HL-60 (cell line): Measurements from ENCODE around the gene ADCK1.
A peak's percentile ranks its signal among the peaks of the same experiment; 100 is the strongest.

ENCODE experiments used
- DNase-seq, 2 experiments: peaks; one replicate each; pipeline ENCODE4 v3.0.0-alpha.2; 2010 to 2020; ENCODE audit warnings: low read depth in 1 of 2, low spot score in 1 of 2
- H3K27ac ChIP-seq: fragments of 250-450 bp; sonication (Bioruptor Pico); replicated peaks from 2 replicates; pipeline ENCODE4 v1.5.1; 2020; ENCODE audit warnings: mild to moderate bottlenecking, moderate library complexity
- H3K27me3 ChIP-seq: fragments of 250-450 bp; sonication (Bioruptor Pico); 2 replicates; pipeline ENCODE4 v1.5.1; 2021; ENCODE audit warnings: mild to moderate bottlenecking, moderate library complexity; ENCODE audit not compliant: insufficient read depth, poor library complexity, severe bottlenecking
- H3K4me3 ChIP-seq: replicated peaks from 2 replicates; pipeline ENCODE4 v1.5.1; 2011; ENCODE audit warnings: mild to moderate bottlenecking, control low read depth, low read length; ENCODE audit not compliant: insufficient read depth
- CTCF ChIP-seq: IDR thresholded peaks from one replicate; pipeline ENCODE4 v1.5.1; 2011; ENCODE audit warnings: low read length, control low read depth, inconsistent platforms; ENCODE audit not compliant: insufficient read depth
- GABPA ChIP-seq: IDR thresholded peaks from 2 replicates; pipeline ENCODE4 v1.6.1; 2012; ENCODE audit warnings: low read depth
- POLR2AphosphoS5 ChIP-seq: IDR thresholded peaks from 2 replicates; pipeline ENCODE4 v1.6.1; 2012; ENCODE audit warnings: low read depth
- REST ChIP-seq: IDR thresholded peaks from 2 replicates; pipeline ENCODE4 v1.6.1; 2012; ENCODE audit warnings: low read depth; ENCODE audit not compliant: insufficient replicate concordance
- SPI1 ChIP-seq: IDR thresholded peaks from 2 replicates; pipeline ENCODE4 v1.6.1; 2012; ENCODE audit warnings: low read depth, mild to moderate bottlenecking, borderline replicate concordance

The ADCK1 gene

GRCh38 chr14:77861201-77861600 lies 61.3 kb downstream of the ADCK1 start:
- TF ChIP-seq GABPA: no peak
- no peak for TF ChIP-seq SPI1
- no peak for TF ChIP-seq POLR2AphosphoS5
- TF ChIP-seq CTCF: no peak
- DNase-seq: no peak
- H3K27me3 ChIP-seq: no peaks in the 10 kb centered on the region

GRCh38 chr14:77862154-77862786 lies 62.4 kb downstream of the ADCK1 start:
- Histone ChIP-seq H3K27me3 (no peaks in the 10 kb centered on the region), H3K27ac (no peak overlapping the region), H3K4me3 (no peak overlapping the region)
- TF ChIP-seq GABPA (no peak), CTCF (peak; percentile 64)
- DNase-seq: peak in 1 of 2 experiments; percentile 30

More at GRCh38 chr14:77861201-77861600, 61.3 kb downstream of the ADCK1 start:
- H3K27ac ChIP-seq: no peak overlapping the region
- H3K4me3 ChIP-seq: no peak overlapping the region

GRCh38 chr14:77864085-77864484 lies 64.2 kb downstream of the ADCK1 start:
- DNase-seq: no peak
- TF ChIP-seq POLR2AphosphoS5: no peak
- TF ChIP-seq SPI1: no peak
- TF ChIP-seq REST: no peak
- no peak for TF ChIP-seq CTCF
- no peak for TF ChIP-seq GABPA
- H3K27ac ChIP-seq: no peak overlapping the region
- no peaks in the 10 kb centered on the region for H3K27me3 ChIP-seq
- no peak overlapping the region for H3K4me3 ChIP-seq

- TF ChIP-seq GABPA (no peak), CTCF (no peak), REST (no peak), SPI1 (no peak), POLR2AphosphoS5 (no peak)
- Histone ChIP-seq H3K27me3 (no peaks in the 10 kb centered on the region), H3K4me3 (no peak overlapping the region)
Observed at GRCh38 chr14:77864580-77864979, 64.7 kb downstream of the ADCK1 start.

More at GRCh38 chr14:77864580-77864979, 64.7 kb downstream of the ADCK1 start:
- DNase-seq: no peak
- no peak overlapping the region for H3K27ac ChIP-seq
